Measurements from ENCODE around the gene CAVIN4. TPM values are rescaled to one million over a fixed set of nuclear protein-coding genes. Genes with fewer than 3 reads are reported as not detected.

The CAVIN4 gene
- total RNA-seq, 1 donor from 2014 or later, result 79.3 TPM

Other genes starting within 250 kb of the CAVIN4 start
- 7.5 TPM for gene TEX10, start 225.1 kb upstream of the CAVIN4 start, total RNA-seq
- 18.6 TPM for gene MSANTD3, start 150.9 kb upstream of the CAVIN4 start, total RNA-seq
- gene TMEFF1, start 104.9 kb upstream of the CAVIN4 start, total RNA-seq, result 0.14 TPM

Data from Right ventricle myocardium inferior (tissue), 1 donor.